HPDE6-E6E7 (cell line): ENCODE data around the gene LHFPL2.

Experiments
- DNase-seq: peaks from one replicate; pipeline ENCODE4 v3.0.0; 2011; ENCODE audit warnings: missing footprints; ENCODE audit errors: extremely low spot score

Gene LHFPL2

GRCh38 chr5:78666041-78666444 is 17.5 kb upstream of the LHFPL2 start:
- no peak for DNase-seq

DNA sequence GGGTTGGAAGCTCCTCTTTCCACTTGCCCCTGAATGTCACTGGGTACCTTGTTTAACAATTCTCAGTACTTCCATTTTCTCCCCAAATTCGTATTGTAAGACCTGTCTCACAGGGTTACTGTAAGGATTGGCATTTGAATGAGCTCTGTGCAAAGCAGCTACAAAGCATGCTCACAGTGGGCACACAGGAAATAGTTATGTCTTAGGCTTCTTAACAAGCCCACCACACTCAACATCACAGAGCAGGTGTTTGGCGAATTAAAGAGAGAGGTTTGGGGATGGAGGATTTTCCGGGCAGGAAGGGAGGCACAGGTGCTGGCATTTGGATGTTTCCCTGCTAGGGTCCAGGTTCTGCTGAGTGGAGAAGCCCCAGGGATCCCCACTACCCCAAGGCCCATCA is 17.0 kb upstream of the LHFPL2 start:
- no peak for DNase-seq

DNA sequence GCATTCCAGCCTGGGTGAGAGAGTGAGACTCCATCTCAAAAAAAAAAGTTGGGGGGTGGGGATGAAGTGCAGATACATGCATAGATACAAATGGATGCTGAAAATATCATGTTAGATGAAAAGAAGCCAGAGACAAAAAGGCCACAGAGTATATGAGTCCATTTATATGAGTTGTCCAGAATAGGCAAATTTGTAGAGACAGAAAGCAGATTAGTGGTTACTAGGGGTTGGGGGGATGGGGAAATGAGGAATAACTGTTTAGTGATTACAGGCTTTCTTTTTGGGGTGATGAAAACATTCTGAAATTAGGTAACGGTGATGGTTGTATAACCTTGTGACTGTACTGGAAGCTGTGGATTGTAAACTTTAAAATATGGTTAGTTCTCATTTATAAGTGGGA is 13.8 kb upstream of the LHFPL2 start:
- DNase-seq: no peak

DNA sequence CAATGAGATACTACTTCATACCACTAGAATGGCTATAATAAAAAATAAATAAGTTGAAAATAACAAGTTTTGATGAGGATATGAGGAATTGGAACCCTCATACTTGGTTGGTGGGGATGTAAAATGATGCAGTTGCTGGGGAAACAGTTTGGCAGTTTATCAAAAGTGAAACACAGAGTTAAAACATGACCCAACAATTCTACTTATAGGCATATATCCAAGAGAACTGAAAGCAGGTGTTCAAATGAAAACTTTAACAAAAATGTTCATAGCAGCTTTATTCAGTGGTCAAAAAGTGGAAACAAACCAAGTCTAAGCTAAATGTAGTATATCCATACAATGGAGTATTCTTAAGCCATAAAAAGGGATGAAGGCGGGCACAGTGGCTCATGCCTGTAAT is 13.1 kb upstream of the LHFPL2 start:
- no peak for DNase-seq

DNA sequence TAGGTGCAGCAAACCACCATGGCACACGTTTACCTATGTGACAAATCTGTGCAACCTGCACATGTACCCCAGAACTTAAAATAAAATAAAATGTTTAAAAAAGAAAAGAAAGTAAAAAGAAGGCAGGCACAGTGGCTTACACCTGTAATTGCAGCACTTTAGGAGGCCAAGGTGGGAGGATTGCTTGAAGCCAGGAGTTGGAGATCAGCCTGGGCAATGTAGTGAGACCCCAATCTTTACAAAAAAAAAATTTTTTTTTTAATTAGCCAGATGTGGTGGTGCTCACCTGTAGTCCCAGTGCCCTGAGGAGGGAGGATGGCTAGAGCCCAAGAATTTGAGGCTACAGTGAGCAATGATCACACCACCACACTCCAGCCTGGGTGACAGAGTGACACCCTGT is 12.5 kb upstream of the LHFPL2 start:
- DNase-seq: no peak

GRCh38 chr5:78660401-78660800 is 11.8 kb upstream of the LHFPL2 start:
- no peak for DNase-seq

GRCh38 chr5:78659714-78660113 is 11.1 kb upstream of the LHFPL2 start:
- no peak for DNase-seq

DNA sequence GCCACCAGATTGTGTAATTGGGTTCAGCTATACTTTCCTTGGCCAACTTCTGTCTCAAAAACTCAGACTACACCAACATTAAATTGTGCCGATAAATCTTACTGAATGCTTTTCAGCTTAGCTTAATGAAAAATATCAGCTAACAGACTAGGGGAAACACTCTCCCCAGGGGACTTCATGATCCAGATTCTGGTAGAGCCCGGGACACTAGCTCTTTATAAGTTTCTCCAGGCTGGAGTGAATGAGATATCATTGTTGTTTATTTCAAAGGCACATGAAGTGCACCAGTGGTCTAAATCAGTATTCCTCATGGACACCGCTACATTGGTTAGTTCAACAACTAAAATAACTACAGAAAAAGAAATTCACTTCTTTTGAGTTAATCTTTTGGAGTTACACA is 10.5 kb upstream of the LHFPL2 start:
- DNase-seq: no peak

GRCh38 chr5:78657201-78657600 is 8.6 kb upstream of the LHFPL2 start:
- no peak for DNase-seq

GRCh38 chr5:78655746-78656290 is 7.2 kb upstream of the LHFPL2 start:
- no peak for DNase-seq

- no peak for DNase-seq
These were observed 5.8 kb upstream of the LHFPL2 start for GRCh38 chr5:78654386-78654785.

- DNase-seq: no peak
These were observed 5.3 kb upstream of the LHFPL2 start for GRCh38 chr5:78653681-78654366.

- no peak for DNase-seq
These were observed 4.5 kb upstream of the LHFPL2 start for GRCh38 chr5:78653031-78653430.

DNA sequence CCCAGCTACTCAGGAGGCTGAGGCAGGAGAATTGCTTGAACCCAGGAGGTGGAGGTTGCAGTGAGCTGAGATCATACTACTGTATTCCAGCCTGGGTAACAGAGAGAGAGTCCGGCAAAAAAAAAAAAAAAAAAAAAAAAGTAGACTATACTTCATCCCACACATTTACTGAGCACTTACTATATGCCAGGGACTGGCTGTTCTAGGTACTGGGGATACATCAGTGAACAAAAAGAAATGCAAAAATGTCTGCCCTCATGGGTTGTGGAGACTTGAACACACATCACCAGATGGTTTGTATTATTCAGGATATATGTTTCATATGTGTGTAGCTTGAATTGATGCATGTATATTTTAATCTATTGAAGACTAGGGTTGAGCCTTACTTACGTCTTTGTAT is 2.9 kb upstream of the LHFPL2 start:
- DNase-seq: no peak

DNA sequence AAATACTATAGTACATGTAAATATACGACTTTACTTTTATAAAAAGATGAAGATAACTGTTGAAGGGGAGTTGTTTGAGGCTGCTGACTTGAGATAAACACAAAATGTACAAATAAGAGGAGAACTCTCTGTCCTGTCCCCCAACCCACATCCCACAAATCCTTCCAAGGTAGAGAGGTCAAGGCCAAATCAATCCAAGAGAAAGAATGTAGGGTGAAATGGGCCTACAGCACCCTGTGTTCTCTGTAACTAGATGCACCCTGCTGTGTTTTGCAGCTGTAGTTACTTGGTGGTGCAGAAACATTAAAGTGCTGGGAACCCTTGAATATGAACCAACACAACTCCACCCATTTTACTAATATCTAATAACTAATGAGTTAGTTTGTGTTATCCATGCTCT is 2.0 kb upstream of the LHFPL2 start:
- DNase-seq: no peak

DNA sequence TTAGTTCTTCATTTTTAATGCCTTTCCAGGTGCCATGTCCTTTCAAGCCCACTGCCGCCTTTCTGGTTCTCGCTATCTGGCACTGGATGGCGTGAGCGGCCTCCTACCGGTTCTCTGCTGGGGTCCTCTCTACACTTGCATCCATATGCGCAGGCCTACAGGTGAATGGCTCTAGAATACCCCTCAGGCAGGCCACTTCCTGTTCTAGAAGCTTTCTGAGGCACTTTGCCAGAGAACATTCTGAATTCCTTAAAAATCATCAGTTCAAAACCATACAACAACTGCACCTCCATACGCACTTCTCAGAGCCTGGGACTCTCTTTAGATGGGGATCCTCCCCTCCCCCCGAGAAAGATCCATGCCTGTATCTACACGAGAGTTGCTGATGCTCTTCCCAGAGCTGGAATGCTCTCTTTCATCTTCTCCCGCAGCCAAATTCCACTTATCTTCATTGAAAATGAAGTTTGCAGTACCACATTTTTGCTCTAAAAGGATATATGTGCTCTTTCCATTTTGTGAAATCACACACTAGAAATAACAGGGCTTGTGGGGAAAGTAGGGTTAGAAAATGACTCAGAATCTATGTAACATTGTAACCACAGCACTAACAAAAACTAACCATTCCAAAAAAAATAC is 1.4 kb upstream of the LHFPL2 start:
- DNase-seq: no peak

DNA sequence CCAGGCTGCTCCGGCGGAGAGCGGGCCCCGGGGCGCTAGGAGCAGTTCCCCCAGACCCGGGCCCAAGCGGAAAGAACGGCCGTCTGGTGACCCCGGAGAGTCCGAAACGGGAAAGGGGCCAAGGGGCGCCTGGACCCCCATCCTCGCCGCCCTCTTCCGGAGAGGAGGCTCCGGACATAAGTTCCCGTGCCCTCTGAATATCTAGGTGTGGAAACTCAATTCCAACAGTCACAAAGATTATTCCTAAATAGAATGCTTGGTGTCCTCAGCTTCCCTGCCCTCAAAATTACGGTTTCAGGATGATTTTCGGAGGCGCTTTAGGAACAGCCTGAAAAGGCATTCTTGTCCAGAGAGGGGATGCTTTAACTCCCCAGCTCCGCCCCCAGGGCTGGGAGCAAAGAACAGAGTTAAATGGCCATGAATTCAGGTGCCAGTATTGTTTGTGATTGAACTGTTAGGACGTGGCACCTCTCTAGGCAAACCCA is 681 bp upstream of the LHFPL2 start:
- DNase-seq: no peak

- DNase-seq: peak; percentile 35
These were observed 674 bp downstream of the LHFPL2 start for GRCh38 chr5:78647838-78648358.

DNA sequence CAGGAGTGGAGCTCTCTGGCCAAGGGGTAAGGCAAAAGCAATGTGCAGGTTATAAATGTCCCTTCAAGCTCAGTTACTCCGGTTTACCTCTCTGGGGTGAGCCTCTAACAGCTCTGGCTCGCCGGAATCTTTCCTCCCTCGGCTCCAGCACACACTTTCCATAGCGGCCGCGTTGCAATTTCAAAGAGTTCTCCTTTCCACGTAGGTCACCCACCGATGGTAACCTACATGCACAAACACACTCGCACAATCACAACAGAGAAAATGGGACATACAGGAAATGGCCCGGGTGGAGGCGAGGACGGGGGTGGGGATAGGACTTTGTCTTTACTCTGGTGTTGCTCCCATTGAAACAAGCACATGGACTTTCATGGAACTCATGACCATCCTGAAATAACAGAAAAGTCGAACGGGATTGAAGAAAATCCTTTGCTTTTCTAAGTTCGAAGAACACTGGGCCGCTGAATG is 1.2 kb downstream of the LHFPL2 start:
- DNase-seq: no peak

DNA sequence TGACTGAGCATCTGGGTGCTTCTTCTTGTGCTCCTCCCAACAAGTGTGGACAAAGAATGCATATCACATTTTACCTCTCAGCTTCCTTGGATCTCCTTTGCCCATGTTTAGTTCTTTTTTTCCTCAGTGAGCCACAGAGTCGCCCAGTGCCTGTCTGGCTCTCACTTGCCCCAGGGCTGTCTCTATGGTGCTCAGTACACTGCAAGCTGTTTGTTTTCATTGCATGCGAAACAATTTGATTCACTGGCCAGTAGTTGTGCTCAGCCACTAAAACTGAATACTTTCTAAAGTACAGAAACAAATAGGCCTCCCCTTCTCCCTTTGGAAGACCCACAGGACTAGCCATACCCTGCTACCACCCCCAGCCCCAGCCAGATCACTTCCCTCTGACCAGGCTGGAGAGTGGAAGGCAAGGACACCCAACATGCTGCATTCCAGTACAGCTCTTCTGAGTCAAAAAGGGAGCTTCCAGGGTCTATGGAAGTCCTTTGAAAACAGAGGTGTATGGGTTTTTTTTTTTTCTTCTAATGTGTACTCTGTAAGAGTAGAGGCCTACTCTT is 3.8 kb downstream of the LHFPL2 start:
- no peak for DNase-seq

- DNase-seq: no peak
These were observed 4.4 kb downstream of the LHFPL2 start for GRCh38 chr5:78644129-78644528.

DNA sequence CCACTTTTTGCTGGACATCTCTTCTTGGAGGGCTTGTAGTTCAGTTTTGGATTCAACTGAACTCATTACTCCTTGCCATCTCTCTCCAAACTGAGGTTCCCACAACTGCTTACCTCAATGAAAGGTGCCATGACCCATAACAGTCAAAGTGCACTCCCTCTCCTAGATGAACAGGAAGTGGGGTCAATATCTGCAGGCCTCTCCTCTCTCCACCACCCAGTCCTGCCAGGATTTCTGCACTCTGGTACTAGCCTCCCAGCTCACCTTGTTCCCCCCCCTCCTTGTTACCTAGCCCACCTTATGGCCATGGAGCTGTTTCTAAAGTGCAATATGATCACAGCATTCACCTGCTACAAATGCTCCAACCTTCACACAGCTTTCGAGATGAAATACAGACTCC is 5.9 kb downstream of the LHFPL2 start:
- DNase-seq: no peak
